Mammary epithelial cell (primary cell): ENCODE data around the gene RNF126.

Experiments used
- EZH2 ChIP-seq: IDR thresholded peaks from 2 replicates; pipeline ENCODE4 v1.6.1; 2012; ENCODE audit warnings: low read length, inconsistent platforms, borderline replicate concordance
- TF ChIP-seq, protein P1 (sequence below), 2 donors: IDR thresholded peaks in 1 of 2; conservative IDR thresholded peaks in 1 of 2; 2 replicates each; pipeline ENCODE4 v1.5.1; 2011 to 2012; ENCODE audit warnings: inconsistent platforms in 2 of 2, low read length in 2 of 2, mild to moderate bottlenecking in 2 of 2, control low read depth in 1 of 2, low read depth in 1 of 2; ENCODE audit not compliant: insufficient read depth in 1 of 2; ENCODE audit errors: extremely low read depth in 1 of 2

DNA sequence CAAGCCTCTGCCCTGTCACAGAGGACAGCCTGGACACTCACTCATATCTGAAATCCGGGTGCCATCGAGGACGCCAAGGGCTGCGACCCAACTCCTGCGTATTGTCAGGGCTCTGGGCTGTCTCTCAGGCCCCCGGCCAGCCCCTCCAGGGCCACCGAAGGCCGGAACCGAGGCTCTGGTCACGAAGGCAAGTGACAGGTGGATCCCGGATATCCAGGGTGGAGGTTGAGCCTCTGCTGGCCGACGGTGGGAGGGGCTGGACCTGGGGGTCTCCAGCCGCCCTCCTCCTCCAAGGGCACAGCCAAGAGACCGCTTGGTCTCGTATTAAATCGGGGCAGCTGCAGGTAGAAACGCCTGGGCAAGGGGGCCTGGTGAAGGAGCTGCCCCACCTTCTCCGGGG, 5.4 kb downstream of the RNF126 start:
- TF ChIP-seq EZH2, result no peak
- TF ChIP-seq, protein P1, sequence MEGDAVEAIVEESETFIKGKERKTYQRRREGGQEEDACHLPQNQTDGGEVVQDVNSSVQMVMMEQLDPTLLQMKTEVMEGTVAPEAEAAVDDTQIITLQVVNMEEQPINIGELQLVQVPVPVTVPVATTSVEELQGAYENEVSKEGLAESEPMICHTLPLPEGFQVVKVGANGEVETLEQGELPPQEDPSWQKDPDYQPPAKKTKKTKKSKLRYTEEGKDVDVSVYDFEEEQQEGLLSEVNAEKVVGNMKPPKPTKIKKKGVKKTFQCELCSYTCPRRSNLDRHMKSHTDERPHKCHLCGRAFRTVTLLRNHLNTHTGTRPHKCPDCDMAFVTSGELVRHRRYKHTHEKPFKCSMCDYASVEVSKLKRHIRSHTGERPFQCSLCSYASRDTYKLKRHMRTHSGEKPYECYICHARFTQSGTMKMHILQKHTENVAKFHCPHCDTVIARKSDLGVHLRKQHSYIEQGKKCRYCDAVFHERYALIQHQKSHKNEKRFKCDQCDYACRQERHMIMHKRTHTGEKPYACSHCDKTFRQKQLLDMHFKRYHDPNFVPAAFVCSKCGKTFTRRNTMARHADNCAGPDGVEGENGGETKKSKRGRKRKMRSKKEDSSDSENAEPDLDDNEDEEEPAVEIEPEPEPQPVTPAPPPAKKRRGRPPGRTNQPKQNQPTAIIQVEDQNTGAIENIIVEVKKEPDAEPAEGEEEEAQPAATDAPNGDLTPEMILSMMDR (conservative IDR thresholded peaks at IDR 0.05 in 1 of 2, IDR thresholded peaks at IDR 0.05 in 1 of 2; ENCODE audit: extremely low read depth in 1 of 2, insufficient read depth in 1 of 2, low read depth in 1 of 2, low read length in 2 of 2), result no peak
